Right ventricle myocardium inferior (tissue), 1 donor: ENCODE data around the gene MAST4. TPM values are rescaled to one million over a fixed set of nuclear protein-coding genes. Genes with fewer than 3 reads are reported as not detected.
"Not testable (repeated sequence)": the region's sequence is repeated elsewhere in the genome, so short reads cannot be mapped to it uniquely, and the experiment has no call there.

Source experiments
- ATAC-seq: fragments of 200-7000 bp; cut with Tn5 transposase; one replicate; pipeline ENCODE4 v1.9.1; 2020; ENCODE audit warnings: mild to moderate bottlenecking, moderate library complexity
- DNase-seq: peaks from one replicate; pipeline ENCODE4 v3.0.0; 2021; ENCODE audit errors: missing footprints
- intact Hi-C: fragments of 100-400 bp; cut with DNase I; formaldehyde crosslinking; loops from one replicate; pipeline ENCODE4 v1.11.0; 2022
- total RNA-seq: library from RNA; stranded (reverse); fragmentation: NEBNext Ultra II Directional; extraction: Animal tissue kit (Norgen Biotek cat#: 25700); gene quantifications from one replicate; pipeline ENCODE4 v1.2.1, GENCODE V29; 2021
- donor health status: DM: no; HTN: yes; CAD: no; lungs with severe emphysema.

The MAST4 gene
- total RNA-seq, 1 donor from 2014 or later = 39.6 TPM

DNA sequence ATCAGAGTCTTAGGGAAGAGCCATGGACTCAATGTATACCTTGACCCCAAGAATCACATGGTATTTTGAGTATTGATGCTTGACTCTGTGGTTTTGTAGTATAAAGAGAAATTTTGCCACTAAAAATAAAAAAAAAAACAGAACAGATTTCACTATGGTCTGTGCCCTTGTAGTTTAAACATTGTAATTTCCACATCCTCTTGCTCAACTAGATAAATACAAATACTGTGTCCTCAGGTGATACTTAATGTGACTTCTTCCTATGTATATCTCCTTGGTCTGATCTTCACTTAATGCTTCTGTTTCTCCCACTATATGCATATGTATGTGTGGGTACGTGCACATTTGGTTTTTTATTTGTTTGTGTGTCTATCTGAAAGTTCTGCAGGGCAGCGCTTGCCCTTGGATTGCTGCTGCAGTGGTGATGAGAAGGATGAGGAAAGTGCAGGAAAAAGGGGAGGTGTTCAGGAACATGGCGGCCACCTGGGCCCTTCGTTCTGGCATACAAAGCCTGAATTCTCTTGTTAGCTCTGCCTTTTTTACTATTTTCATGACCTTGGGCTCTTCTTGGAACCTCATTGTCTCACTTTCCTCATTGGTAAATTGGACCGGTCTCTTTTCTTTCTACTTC, 222.2 kb downstream of the MAST4 start:
- DNase-seq = no peak
- intact Hi-C loops = loop anchor here (5.0 kb wide), 1 partner anchor 44 kb away; no protein-coding TSS in a partner anchor
- no peak for ATAC-seq

- ATAC-seq (peak; percentile 80), DNase-seq (no peak)
- intact Hi-C loops = loop anchor here (5.0 kb wide), 1 partner anchor 43 kb away; no protein-coding TSS in a partner anchor
These were observed 222.7 kb downstream of the MAST4 start for GRCh38 chr5:66818935-66819328.

DNA sequence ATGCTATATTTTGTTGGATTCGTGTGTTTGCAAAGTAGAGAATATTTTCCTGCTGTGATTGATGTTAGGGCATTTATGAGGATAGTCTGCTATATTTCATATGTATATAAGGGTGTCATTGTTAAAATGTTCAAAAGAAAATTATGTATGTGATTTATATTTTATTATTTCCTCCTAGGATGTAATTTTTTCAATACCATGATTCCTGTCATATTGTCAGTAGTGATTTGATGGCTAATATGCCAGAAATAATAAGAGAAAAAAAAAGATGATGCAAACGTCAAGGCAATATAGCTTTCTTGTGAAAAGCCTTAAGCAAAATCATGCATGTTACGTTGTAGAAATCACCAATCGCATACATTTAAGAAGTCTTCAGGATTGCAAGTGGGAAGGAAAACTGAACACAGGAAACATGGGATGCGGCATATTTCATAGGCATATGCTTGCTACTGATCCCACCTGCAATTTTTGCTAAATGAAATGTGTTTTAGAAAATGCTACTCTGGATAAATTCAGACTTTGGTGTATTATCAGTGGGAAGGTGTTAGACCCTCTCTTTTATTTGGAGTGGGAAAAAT, 224.5 kb downstream of the MAST4 start:
- DNase-seq = no peak
- no peak for ATAC-seq
- intact Hi-C loops = no loop called here

GRCh38 chr5:66821688-66822429, 225.7 kb downstream of the MAST4 start:
- intact Hi-C loops = no loop called here
- no peak for ATAC-seq

GRCh38 chr5:66822906-66823305, 226.7 kb downstream of the MAST4 start:
- intact Hi-C loops, ATAC-seq, DNase-seq: not testable (repeated sequence)

More at GRCh38 chr5:66821688-66822429, 225.7 kb downstream of the MAST4 start:
- no peak for DNase-seq

DNA sequence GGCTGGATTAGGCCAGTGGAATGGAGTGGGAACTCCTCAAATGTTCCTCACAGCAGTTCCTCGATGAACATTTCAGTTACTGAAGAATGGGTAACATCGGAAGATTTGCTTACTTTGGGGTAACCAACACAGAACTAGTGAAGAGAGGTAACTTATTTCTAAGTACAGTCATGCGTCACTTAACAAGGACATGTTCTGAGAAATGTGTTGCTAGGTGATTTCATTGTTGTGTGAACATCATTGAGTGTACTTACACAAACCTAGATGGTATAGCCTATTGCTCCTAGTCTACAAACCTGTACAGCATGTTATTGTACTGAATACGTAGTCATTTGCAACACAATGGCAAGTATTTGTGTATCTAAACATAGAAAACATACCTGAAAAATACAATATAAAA, 228.3 kb downstream of the MAST4 start:
- DNase-seq (no peak), ATAC-seq (no peak)
- intact Hi-C loops = no loop called here

DNA sequence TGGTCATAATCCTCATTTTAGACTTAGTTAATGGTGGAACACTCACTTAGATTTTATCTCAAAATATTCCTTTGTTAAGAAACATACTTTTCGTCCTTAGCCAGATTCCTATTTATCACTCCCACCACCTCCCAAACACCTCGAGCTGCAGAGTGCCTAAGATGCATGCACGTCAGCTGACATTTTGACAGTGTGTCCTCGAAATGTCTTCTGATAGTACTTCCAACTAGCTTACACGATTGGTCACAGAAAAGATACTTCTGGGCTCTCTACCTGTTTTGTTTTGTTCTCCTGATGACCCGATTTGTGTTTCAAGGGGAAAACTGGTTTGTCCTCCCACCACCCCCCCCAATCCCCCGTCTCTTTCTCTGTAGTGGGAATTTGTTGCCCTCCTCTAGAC, 230.1 kb downstream of the MAST4 start:
- DNase-seq (no peak), ATAC-seq (no peak)
- intact Hi-C loops = loop anchor here (5.0 kb wide), 3 partner anchors 66 to 326 kb away; no protein-coding TSS in a partner anchor

DNA sequence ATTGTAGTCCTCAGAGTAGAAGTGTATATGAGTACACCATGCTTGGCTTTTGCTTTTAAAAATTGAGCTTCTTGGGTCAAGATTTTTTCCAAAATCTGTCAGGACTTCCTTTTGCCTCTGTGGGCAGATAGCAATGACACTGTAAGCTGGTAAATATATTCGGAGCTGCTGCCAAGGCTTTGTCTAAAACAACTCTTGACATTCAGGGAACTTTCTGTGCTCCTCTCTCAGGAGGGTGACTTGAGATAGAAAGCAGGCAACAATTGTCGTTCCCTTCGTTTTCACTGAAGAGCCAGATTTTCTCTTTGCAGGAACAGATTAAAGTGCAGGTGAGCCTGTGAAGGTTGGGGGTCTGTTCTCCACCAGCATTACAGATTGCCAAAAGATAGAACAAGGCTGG, 230.5 kb downstream of the MAST4 start:
- intact Hi-C loops = loop anchor here (5.0 kb wide), 3 partner anchors 66 to 326 kb away; no protein-coding TSS in a partner anchor
- DNase-seq (no peak), ATAC-seq (peak; percentile 16)

GRCh38 chr5:66828046-66828547, 231.9 kb downstream of the MAST4 start:
- DNase-seq (no peak), ATAC-seq (peak; percentile 47)
- intact Hi-C loops = loop anchor here (5.0 kb wide), 3 partner anchors 64 to 324 kb away; no protein-coding TSS in a partner anchor

GRCh38 chr5:66828548-66829357, 232.6 kb downstream of the MAST4 start:
- intact Hi-C loops = loop anchor here (5.0 kb wide), 3 partner anchors 64 to 324 kb away; no protein-coding TSS in a partner anchor
- ATAC-seq (peak; percentile 94), DNase-seq (peak; percentile 79)

DNA sequence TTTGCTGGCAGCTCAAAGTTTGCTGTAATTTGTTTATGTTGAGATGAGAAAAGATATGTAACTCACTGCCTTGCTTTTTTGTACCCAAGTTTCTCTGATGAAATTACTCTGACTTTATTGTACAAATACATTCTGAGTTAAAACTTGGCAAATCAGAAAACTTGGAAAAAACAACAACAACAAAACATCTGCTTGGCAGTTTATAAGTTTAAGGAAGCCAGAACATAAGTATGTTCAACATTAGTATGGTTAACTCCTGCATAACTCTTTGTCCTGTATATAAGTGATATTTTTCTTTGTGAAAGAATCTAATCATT, 233.1 kb downstream of the MAST4 start:
- no peak for DNase-seq
- intact Hi-C loops = loop anchor here (5.0 kb wide), 3 partner anchors 63 to 323 kb away; no protein-coding TSS in a partner anchor
- no peak for ATAC-seq

- intact Hi-C loops = loop anchor here (5.0 kb wide), 3 partner anchors 62 to 322 kb away; no protein-coding TSS in a partner anchor
- no peak for ATAC-seq
- no peak for DNase-seq
These were observed 233.6 kb downstream of the MAST4 start for GRCh38 chr5:66829826-66830225.

DNA sequence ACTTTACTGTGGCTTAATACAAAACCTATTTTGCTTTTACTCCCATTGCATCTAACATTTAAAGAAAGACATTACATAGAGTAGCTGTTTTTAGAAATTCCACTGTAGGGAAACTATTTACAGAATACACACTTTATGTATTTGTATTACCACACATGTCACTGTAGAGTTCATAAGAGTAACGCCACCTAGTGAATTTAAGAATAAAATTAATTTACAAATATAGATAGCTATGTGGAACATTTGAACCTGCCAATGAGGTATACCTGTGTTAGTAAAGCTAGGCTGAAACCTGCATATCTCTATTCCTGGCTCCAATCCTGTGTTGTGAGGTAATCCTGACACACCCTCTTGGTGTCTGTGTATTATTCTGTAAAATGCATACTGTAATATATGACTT, 234.4 kb downstream of the MAST4 start:
- intact Hi-C loops = no loop called here
- no peak for DNase-seq

GRCh38 chr5:66839636-66840185, 243.5 kb downstream of the MAST4 start:
- DNase-seq (no peak), ATAC-seq (no peak)
- intact Hi-C loops = no loop called here

More for the DNA sequence above, 234.4 kb downstream of the MAST4 start:
- ATAC-seq = no peak

GRCh38 chr5:66840511-66841013, 244.4 kb downstream of the MAST4 start:
- ATAC-seq (no peak), DNase-seq (no peak)
- intact Hi-C loops = no loop called here

- intact Hi-C loops = no loop called here
- ATAC-seq = no peak
These were observed 245.1 kb downstream of the MAST4 start for GRCh38 chr5:66841264-66841663.

GRCh38 chr5:66842540-66842939, 246.3 kb downstream of the MAST4 start:
- DNase-seq (no peak), ATAC-seq (no peak)
- intact Hi-C loops = no loop called here

More at GRCh38 chr5:66841264-66841663, 245.1 kb downstream of the MAST4 start:
- DNase-seq = no peak

DNA sequence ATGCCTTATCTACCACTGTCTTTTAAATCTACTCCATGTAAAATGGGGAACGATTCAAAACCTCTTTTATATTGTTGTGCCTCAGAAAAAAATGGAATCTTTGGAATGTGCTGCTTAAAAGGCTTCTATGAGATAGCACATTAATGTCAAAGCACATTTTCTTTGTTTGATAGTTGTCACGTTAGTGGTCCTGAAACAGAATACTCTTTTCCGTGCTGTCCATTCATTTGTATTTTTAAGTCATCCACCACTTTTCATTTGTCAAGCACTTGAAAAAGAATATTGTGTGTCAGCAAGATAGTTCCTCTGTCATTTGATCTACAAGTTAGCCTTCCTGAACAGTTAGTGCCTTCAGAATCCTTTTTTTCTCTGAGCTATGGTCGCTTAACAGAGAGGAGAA, 246.9 kb downstream of the MAST4 start:
- no peak for ATAC-seq
- DNase-seq = no peak
- intact Hi-C loops = no loop called here
